ENCODE measurements around the gene FAM170B.

FAM170B gene

DNA sequence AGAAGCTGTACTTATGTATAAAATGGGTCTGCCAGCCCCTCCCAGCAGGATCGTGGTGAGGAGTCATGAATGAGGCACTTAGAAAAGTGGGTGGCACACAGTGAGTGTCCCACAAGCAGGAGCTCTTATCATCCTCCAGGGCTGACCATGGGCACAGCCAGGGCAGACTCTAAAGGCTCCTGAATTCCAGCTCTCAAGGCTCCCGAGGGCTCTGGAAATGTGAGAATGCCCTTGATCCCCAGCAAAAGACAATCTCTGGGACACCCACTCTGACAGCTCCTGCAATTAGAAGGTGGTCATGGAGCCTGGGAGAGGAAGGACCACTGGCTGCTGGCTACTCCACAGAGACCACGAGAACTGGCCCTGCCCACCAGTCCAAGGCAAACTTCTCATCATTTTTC lies 20.1 kb downstream of the FAM170B start:
- TF ChIP-seq ZNF8 (CRISPR knock-in tag; IDR thresholded peaks at IDR 0.05): no peak
- TF ChIP-seq, protein P1, sequence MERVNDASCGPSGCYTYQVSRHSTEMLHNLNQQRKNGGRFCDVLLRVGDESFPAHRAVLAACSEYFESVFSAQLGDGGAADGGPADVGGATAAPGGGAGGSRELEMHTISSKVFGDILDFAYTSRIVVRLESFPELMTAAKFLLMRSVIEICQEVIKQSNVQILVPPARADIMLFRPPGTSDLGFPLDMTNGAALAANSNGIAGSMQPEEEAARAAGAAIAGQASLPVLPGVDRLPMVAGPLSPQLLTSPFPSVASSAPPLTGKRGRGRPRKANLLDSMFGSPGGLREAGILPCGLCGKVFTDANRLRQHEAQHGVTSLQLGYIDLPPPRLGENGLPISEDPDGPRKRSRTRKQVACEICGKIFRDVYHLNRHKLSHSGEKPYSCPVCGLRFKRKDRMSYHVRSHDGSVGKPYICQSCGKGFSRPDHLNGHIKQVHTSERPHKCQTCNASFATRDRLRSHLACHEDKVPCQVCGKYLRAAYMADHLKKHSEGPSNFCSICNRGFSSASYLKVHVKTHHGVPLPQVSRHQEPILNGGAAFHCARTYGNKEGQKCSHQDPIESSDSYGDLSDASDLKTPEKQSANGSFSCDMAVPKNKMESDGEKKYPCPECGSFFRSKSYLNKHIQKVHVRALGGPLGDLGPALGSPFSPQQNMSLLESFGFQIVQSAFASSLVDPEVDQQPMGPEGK (CRISPR knock-in tag; IDR thresholded peaks at IDR 0.05; ENCODE audit: borderline replicate concordance): no peak
- no peak for TF ChIP-seq ISL1 (CRISPR knock-in tag; IDR thresholded peaks at IDR 0.05)
- no peak for TF ChIP-seq PPARA (CRISPR knock-in tag; IDR thresholded peaks at IDR 0.05; ENCODE audit: borderline replicate concordance)
- TF ChIP-seq TOX (CRISPR knock-in tag; IDR thresholded peaks at IDR 0.05; ENCODE audit: borderline replicate concordance): no peak
- no peak for TF ChIP-seq ZFP30 (CRISPR knock-in tag; IDR thresholded peaks at IDR 0.05)
- TF ChIP-seq, protein P2, sequence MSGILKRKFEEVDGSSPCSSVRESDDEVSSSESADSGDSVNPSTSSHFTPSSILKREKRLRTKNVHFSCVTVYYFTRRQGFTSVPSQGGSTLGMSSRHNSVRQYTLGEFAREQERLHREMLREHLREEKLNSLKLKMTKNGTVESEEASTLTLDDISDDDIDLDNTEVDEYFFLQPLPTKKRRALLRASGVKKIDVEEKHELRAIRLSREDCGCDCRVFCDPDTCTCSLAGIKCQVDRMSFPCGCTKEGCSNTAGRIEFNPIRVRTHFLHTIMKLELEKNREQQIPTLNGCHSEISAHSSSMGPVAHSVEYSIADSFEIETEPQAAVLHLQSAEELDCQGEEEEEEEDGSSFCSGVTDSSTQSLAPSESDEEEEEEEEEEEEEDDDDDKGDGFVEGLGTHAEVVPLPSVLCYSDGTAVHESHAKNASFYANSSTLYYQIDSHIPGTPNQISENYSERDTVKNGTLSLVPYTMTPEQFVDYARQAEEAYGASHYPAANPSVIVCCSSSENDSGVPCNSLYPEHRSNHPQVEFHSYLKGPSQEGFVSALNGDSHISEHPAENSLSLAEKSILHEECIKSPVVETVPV (CRISPR knock-in tag; IDR thresholded peaks at IDR 0.05): no peak
- no peak for TF ChIP-seq ZNF70 (CRISPR knock-in tag; IDR thresholded peaks at IDR 0.05)
- TF ChIP-seq ARNTL (CRISPR knock-in tag; IDR thresholded peaks at IDR 0.05; ENCODE audit: borderline replicate concordance, low read depth): no peak
- TF ChIP-seq TCF4 (CRISPR knock-in tag; IDR thresholded peaks at IDR 0.05; ENCODE audit: borderline replicate concordance): no peak
- no peak for TF ChIP-seq RARB (CRISPR knock-in tag; IDR thresholded peaks at IDR 0.05)
- ATAC-seq: no peak

DNA sequence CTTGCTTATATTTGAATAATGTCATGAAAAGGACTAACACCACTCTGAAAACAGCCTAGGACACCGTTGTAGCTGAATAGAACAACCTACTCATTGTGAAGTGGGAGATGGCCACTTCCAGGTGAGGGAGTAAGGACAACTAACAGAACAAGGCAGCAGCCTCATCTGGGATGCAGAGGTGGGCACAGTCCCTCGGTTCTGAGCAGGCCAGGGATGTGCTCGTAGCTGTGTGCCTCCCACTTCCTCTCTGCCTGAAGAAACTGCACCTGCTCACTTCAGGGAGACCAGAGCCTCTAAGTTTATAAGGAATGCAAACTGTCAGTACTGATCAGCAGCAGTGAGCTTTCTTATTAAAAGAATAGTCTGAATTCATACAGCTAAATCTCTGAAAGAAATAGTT lies 21.0 kb downstream of the FAM170B start:
- TF ChIP-seq ZC3H10 (CRISPR knock-in tag; IDR thresholded peaks at IDR 0.05): no peak
- no peak for TF ChIP-seq ISL1 (CRISPR knock-in tag; IDR thresholded peaks at IDR 0.05)
- ATAC-seq: no peak

DNA sequence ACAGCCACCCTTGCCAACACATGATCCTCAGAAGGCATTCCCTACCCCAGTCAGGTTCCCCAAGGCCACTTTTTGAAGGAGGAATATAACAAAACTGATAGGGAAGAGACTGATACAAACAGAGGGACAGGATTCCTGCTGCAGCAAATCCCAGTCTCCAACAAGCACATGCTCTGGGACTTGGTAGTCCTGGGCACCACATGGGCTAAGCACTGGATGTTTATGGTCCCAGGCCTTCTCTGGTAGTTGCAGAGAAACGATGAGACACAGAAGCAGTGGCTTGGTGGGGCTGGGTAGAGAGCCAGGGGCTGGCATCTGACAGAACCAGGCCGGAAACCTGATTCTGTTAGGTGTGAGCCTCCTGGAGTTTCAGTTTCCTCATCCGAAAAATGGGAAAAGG lies 21.7 kb downstream of the FAM170B start:
- TF ChIP-seq BACH2 (CRISPR knock-in tag; IDR thresholded peaks at IDR 0.05; ENCODE audit: borderline replicate concordance): no peak
- no peak for TF ChIP-seq ISL1 (CRISPR knock-in tag; IDR thresholded peaks at IDR 0.05)
- no peak for TF ChIP-seq OSR1 (CRISPR knock-in tag; IDR thresholded peaks at IDR 0.05)
- no peak for TF ChIP-seq ZC3H10 (CRISPR knock-in tag; IDR thresholded peaks at IDR 0.05)
- no peak for TF ChIP-seq ZFP30 (CRISPR knock-in tag; IDR thresholded peaks at IDR 0.05)
- TF ChIP-seq, protein P2 (CRISPR knock-in tag; IDR thresholded peaks at IDR 0.05): no peak
- TF ChIP-seq, protein P3, sequence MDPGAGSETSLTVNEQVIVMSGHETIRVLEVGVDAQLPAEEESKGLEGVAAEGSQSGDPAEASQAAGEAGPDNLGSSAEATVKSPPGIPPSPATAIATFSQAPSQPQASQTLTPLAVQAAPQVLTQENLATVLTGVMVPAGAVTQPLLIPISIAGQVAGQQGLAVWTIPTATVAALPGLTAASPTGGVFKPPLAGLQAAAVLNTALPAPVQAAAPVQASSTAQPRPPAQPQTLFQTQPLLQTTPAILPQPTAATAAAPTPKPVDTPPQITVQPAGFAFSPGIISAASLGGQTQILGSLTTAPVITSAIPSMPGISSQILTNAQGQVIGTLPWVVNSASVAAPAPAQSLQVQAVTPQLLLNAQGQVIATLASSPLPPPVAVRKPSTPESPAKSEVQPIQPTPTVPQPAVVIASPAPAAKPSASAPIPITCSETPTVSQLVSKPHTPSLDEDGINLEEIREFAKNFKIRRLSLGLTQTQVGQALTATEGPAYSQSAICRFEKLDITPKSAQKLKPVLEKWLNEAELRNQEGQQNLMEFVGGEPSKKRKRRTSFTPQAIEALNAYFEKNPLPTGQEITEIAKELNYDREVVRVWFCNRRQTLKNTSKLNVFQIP (CRISPR knock-in tag; IDR thresholded peaks at IDR 0.05; ENCODE audit: borderline replicate concordance, low read depth): no peak
- ATAC-seq: no peak

DNA sequence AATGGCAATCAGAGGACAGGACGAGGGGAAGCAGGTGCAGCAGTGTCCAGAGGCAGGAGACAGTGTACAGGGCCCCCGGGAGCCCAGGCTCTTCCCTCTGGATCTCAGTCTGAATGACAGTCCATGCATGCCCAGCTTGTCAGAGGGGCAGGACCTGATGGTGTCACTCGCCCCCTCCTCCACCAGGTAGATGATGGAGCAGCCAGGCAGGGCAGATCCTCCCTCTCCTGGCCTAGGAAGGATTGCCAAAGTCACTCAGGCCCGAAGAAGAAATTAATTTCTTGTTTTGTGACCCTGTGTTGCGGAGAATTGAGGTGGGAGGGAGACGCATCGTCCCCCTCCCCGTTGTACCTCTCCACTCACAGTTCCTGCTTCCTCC lies 22.5 kb downstream of the FAM170B start:
- TF ChIP-seq, protein P4, sequence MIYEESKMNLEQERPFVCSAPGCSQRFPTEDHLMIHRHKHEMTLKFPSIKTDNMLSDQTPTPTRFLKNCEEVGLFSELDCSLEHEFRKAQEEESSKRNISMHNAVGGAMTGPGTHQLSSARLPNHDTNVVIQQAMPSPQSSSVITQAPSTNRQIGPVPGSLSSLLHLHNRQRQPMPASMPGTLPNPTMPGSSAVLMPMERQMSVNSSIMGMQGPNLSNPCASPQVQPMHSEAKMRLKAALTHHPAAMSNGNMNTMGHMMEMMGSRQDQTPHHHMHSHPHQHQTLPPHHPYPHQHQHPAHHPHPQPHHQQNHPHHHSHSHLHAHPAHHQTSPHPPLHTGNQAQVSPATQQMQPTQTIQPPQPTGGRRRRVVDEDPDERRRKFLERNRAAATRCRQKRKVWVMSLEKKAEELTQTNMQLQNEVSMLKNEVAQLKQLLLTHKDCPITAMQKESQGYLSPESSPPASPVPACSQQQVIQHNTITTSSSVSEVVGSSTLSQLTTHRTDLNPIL (CRISPR knock-in tag; IDR thresholded peaks at IDR 0.05; ENCODE audit: low read depth): no peak
- TF ChIP-seq, protein P3 (CRISPR knock-in tag; IDR thresholded peaks at IDR 0.05; ENCODE audit: borderline replicate concordance, low read depth): no peak
- TF ChIP-seq TCF4 (CRISPR knock-in tag; IDR thresholded peaks at IDR 0.05; ENCODE audit: borderline replicate concordance): no peak
- TF ChIP-seq, protein P5, sequence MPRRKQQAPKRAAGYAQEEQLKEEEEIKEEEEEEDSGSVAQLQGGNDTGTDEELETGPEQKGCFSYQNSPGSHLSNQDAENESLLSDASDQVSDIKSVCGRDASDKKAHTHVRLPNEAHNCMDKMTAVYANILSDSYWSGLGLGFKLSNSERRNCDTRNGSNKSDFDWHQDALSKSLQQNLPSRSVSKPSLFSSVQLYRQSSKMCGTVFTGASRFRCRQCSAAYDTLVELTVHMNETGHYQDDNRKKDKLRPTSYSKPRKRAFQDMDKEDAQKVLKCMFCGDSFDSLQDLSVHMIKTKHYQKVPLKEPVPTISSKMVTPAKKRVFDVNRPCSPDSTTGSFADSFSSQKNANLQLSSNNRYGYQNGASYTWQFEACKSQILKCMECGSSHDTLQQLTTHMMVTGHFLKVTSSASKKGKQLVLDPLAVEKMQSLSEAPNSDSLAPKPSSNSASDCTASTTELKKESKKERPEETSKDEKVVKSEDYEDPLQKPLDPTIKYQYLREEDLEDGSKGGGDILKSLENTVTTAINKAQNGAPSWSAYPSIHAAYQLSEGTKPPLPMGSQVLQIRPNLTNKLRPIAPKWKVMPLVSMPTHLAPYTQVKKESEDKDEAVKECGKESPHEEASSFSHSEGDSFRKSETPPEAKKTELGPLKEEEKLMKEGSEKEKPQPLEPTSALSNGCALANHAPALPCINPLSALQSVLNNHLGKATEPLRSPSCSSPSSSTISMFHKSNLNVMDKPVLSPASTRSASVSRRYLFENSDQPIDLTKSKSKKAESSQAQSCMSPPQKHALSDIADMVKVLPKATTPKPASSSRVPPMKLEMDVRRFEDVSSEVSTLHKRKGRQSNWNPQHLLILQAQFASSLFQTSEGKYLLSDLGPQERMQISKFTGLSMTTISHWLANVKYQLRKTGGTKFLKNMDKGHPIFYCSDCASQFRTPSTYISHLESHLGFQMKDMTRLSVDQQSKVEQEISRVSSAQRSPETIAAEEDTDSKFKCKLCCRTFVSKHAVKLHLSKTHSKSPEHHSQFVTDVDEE (CRISPR knock-in tag; IDR thresholded peaks at IDR 0.05): no peak

More for the DNA sequence above, 22.5 kb downstream of the FAM170B start:
- no peak for ATAC-seq

Measured in SK-N-SH treated with all-trans-retinoic acid at 6 μM for 48 hours (cell line).